ENCODE data around the gene FCHO2.

Gene FCHO2

GRCh38 chr5:73137563-73138530, 182.0 kb downstream of the FCHO2 start:
- FAIRE-seq = no peak

GRCh38 chr5:73139485-73139884, 183.6 kb downstream of the FCHO2 start:
- FAIRE-seq = no peak

Measured in A204.1 (cell line).